Keratinocyte (primary cell): ENCODE data around the gene LIMA1.
"Not testable (repeated sequence)": the region's sequence is repeated elsewhere in the genome, so short reads cannot be mapped to it uniquely, and the experiment has no call there.

Experiments used
- EZH2 ChIP-seq: IDR thresholded peaks from one replicate; pipeline ENCODE4 v1.6.1; 2012; ENCODE audit warnings: inconsistent platforms, mild to moderate bottlenecking, low read length, moderate library complexity
- TF ChIP-seq, protein P1 (sequence below), 3 experiments: IDR thresholded peaks in 1 of 3; conservative IDR thresholded peaks in 1 of 3; optimal IDR thresholded peaks in 1 of 3; 2 replicates in 2 of 3; 3 replicates in 1 of 3; pipeline versions ENCODE3 to v1.5.1; 2011; ENCODE audit warnings: low read length in 3 of 3, mild to moderate bottlenecking in 3 of 3, moderate library complexity in 2 of 3, control low read depth in 1 of 3, inconsistent platforms in 1 of 3; ENCODE audit not compliant: insufficient read depth in 2 of 3; ENCODE audit errors: extremely low read depth in 1 of 3

DNA sequence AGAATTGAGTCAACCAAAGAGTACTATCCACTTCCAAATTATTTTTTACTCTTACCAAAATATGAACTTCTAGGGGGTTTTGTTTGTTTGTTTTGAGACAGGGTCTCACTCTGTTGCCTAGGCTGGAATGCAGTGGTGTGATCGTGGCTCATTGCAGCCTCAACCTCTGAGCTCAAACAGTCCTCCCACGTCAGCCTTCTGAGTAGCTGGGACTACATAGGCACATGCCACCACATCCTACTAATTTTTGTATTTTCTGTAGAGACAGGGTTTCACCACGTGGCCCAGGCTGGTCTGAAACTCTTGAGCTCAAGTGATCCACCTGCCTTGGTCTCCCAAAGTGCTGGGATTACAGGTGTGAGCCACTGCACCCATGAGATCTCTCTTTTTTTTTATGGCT is 7.4 kb upstream of the LIMA1 start:
- TF ChIP-seq, protein P1, sequence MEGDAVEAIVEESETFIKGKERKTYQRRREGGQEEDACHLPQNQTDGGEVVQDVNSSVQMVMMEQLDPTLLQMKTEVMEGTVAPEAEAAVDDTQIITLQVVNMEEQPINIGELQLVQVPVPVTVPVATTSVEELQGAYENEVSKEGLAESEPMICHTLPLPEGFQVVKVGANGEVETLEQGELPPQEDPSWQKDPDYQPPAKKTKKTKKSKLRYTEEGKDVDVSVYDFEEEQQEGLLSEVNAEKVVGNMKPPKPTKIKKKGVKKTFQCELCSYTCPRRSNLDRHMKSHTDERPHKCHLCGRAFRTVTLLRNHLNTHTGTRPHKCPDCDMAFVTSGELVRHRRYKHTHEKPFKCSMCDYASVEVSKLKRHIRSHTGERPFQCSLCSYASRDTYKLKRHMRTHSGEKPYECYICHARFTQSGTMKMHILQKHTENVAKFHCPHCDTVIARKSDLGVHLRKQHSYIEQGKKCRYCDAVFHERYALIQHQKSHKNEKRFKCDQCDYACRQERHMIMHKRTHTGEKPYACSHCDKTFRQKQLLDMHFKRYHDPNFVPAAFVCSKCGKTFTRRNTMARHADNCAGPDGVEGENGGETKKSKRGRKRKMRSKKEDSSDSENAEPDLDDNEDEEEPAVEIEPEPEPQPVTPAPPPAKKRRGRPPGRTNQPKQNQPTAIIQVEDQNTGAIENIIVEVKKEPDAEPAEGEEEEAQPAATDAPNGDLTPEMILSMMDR (optimal IDR thresholded peaks at IDR 0.05 in 1 of 3, IDR thresholded peaks at IDR 0.05 in 1 of 3, conservative IDR thresholded peaks at IDR 0.05 in 1 of 3; ENCODE audit: extremely low read depth in 1 of 3, insufficient read depth in 2 of 3, low read length in 3 of 3): not testable (repeated sequence)
- not testable (repeated sequence) for TF ChIP-seq EZH2
